ENCODE results near the gene NXPE2.

- TF ChIP-seq EZH2 (IDR thresholded peaks at IDR 0.05; ENCODE audit: borderline replicate concordance, low read length): no peak
- TF ChIP-seq, protein P1, sequence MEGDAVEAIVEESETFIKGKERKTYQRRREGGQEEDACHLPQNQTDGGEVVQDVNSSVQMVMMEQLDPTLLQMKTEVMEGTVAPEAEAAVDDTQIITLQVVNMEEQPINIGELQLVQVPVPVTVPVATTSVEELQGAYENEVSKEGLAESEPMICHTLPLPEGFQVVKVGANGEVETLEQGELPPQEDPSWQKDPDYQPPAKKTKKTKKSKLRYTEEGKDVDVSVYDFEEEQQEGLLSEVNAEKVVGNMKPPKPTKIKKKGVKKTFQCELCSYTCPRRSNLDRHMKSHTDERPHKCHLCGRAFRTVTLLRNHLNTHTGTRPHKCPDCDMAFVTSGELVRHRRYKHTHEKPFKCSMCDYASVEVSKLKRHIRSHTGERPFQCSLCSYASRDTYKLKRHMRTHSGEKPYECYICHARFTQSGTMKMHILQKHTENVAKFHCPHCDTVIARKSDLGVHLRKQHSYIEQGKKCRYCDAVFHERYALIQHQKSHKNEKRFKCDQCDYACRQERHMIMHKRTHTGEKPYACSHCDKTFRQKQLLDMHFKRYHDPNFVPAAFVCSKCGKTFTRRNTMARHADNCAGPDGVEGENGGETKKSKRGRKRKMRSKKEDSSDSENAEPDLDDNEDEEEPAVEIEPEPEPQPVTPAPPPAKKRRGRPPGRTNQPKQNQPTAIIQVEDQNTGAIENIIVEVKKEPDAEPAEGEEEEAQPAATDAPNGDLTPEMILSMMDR (conservative IDR thresholded peaks at IDR 0.05 in 1 of 2, IDR thresholded peaks at IDR 0.05 in 1 of 2; ENCODE audit: extremely low read depth in 1 of 2, insufficient read depth in 1 of 2, low read depth in 1 of 2, low read length in 2 of 2): no peak
Observed at GRCh38 chr11:114725623-114726022, 47.3 kb downstream of the NXPE2 start.

Measured in mammary epithelial cell (primary cell).